Neural progenitor cell (in vitro differentiated cells): ENCODE data around the gene MARCOL.

Experiments
- EZH2 ChIP-seq: fragments of 200-600 bp; sonication (generic); IDR thresholded peaks from 2 replicates; pipeline ENCODE4 v1.6.1; 2017; ENCODE audit warnings: antibody characterized with exemption, mild to moderate bottlenecking, moderate library complexity
- TF ChIP-seq, protein P1 (sequence below): fragments of 200-600 bp; sonication (generic); IDR thresholded peaks from 2 replicates; pipeline ENCODE4 v1.5.1; 2017; ENCODE audit warnings: antibody characterized with exemption, mild to moderate bottlenecking

- TF ChIP-seq, protein P1, sequence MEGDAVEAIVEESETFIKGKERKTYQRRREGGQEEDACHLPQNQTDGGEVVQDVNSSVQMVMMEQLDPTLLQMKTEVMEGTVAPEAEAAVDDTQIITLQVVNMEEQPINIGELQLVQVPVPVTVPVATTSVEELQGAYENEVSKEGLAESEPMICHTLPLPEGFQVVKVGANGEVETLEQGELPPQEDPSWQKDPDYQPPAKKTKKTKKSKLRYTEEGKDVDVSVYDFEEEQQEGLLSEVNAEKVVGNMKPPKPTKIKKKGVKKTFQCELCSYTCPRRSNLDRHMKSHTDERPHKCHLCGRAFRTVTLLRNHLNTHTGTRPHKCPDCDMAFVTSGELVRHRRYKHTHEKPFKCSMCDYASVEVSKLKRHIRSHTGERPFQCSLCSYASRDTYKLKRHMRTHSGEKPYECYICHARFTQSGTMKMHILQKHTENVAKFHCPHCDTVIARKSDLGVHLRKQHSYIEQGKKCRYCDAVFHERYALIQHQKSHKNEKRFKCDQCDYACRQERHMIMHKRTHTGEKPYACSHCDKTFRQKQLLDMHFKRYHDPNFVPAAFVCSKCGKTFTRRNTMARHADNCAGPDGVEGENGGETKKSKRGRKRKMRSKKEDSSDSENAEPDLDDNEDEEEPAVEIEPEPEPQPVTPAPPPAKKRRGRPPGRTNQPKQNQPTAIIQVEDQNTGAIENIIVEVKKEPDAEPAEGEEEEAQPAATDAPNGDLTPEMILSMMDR: no peak
- TF ChIP-seq EZH2: no peak
Observed at GRCh38 chr5:148209151-148209770, 29.1 kb upstream of the MARCOL start.
